ENCODE data around the gene PYM1. TPM values are rescaled to one million over a fixed set of nuclear protein-coding genes. Genes with fewer than 3 reads are reported as not detected.

PYM1 gene
- total and polyA plus RNA-seq, 2 of the 13 experiments (the other 11 are each of a cell fraction or from before 2014, with no cell fraction given) = 44.0 to 51.8 TPM

- TF ChIP-seq TFE3 (CRISPR knock-in tag; IDR thresholded peaks at IDR 0.05) (no peak), TOPORS (CRISPR knock-in tag; IDR thresholded peaks at IDR 0.05) (peak; percentile 19; the same call in 1 of the 2 replicates), TSC22D2 (CRISPR knock-in tag; IDR thresholded peaks at IDR 0.05; ENCODE audit: borderline replicate concordance) (no peak), PTBP1 (IDR thresholded peaks at IDR 0.05; ENCODE audit: low read depth, low read length, poor library complexity, severe bottlenecking) (no peak), ZMYM2 (CRISPR knock-in tag; IDR thresholded peaks at IDR 0.05) (no peak), TEAD3 (CRISPR knock-in tag; optimal IDR thresholded peaks at IDR 0.05; ENCODE audit: borderline replicate concordance) (no peak), ADNP (CRISPR knock-in tag; IDR thresholded peaks at IDR 0.05) (no peak), ZNF33B (CRISPR knock-in tag; IDR thresholded peaks at IDR 0.05) (no peak), PATZ1 (CRISPR knock-in tag; IDR thresholded peaks at IDR 0.05) (peak; percentile 13; the same call in 1 of the 2 replicates), ATF5 (CRISPR knock-in tag; IDR thresholded peaks at IDR 0.05; ENCODE audit: low read depth) (no peak), ZNF383 (CRISPR knock-in tag; IDR thresholded peaks at IDR 0.05; ENCODE audit: borderline replicate concordance) (no peak), SYNCRIP (IDR thresholded peaks at IDR 0.05; ENCODE audit: insufficient read depth, low read depth, low read length) (no peak), MAFF (IDR thresholded peaks at IDR 0.05; ENCODE audit: low read depth, low read length) (no peak), ZNF761 (CRISPR knock-in tag; conservative IDR thresholded peaks at IDR 0.05) (no peak), HES4 (CRISPR knock-in tag; IDR thresholded peaks at IDR 0.05; ENCODE audit: borderline replicate concordance) (no peak), ZNF879 (CRISPR knock-in tag; IDR thresholded peaks at IDR 0.05) (no peak), THYN1 (CRISPR knock-in tag; IDR thresholded peaks at IDR 0.05; ENCODE audit: borderline replicate concordance, low read depth) (no peak), NFATC3 (CRISPR knock-in tag; IDR thresholded peaks at IDR 0.05) (no peak), HNRNPL (IDR thresholded peaks at IDR 0.05; ENCODE audit: low read depth, low read length) (0 out of 2 replicates have a peak, but pooled peaks have one; percentile 36), STAT5B (CRISPR knock-in tag; IDR thresholded peaks at IDR 0.05) (no peak), FOXO4 (CRISPR knock-in tag; conservative IDR thresholded peaks at IDR 0.05) (no peak), RFX5 (IDR thresholded peaks at IDR 0.05; ENCODE audit: low read depth, low read length) (no peak)
Measured at GRCh38 chr12:55926738-55927587, 731 bp downstream of the PYM1 start (continued).

All from HepG2 (cell line).